ENCODE measurements around the gene PTPN11. TPM values are rescaled to one million over a fixed set of nuclear protein-coding genes. Genes with fewer than 3 reads are reported as not detected.

Gene PTPN11
- total and polyA plus RNA-seq, 2 of the 8 experiments (the other 6 are each of a cell fraction or from before 2014, with no cell fraction given), result 28.3 to 133 TPM

- TF ChIP-seq SIRT6 (IDR thresholded peaks at IDR 0.05; ENCODE audit: low read length) (no peak), TEAD4 (IDR thresholded peaks at IDR 0.05; ENCODE audit: low read depth, low read length) (no peak), RFX5 (IDR thresholded peaks at IDR 0.05; ENCODE audit: borderline replicate concordance, low read depth, low read length) (no peak), CREB1 (IDR thresholded peaks at IDR 0.05) (no peak), HDAC6 (IDR thresholded peaks at IDR 0.05; ENCODE audit: low read depth, low read length) (no peak), SIX5 (IDR thresholded peaks at IDR 0.05; ENCODE audit: low read depth, low read length) (no peak), SIN3A (conservative IDR thresholded peaks at IDR 0.05 in 1 of 2, IDR thresholded peaks at IDR 0.05 in 1 of 2; ENCODE audit: low read depth in 1 of 2, low read length in 2 of 2) (no peak), HDAC2 (IDR thresholded peaks at IDR 0.05; ENCODE audit: borderline replicate concordance in 1 of 2, low read depth in 2 of 2, low read length in 2 of 2) (no peak), SP2 (IDR thresholded peaks at IDR 0.05; ENCODE audit: low read length) (no peak)
- Histone ChIP-seq H3K9me3 (ENCODE audit: insufficient read depth in 2 of 2, low read depth in 1 of 2, low read length in 1 of 2) (no peaks in the 10 kb centered on the region), H2BK5ac (ENCODE audit: low read depth, low read length) (no peak overlapping the region), H2BK120ac (replicated peaks; ENCODE audit: low read depth, low read length) (no peak overlapping the region), H3K36me3 (ENCODE audit: control insufficient read depth in 2 of 4, insufficient read depth in 4 of 4, low read length in 3 of 4) (peaks cover 0 to 3% (median under 1%) of the 10 kb centered on the region in 4 experiments; a peak in 4 of 8 replicates), H3K4ac (replicated peaks; ENCODE audit: insufficient read length, low read depth, low read length) (no peak overlapping the region), H4K20me1 (replicated peaks in 1 of 2; ENCODE audit: control insufficient read depth in 1 of 2, insufficient read depth in 2 of 2, low read length in 2 of 2) (peaks cover 1 to 2% of the 10 kb centered on the region in 2 experiments), H3K4me3 (ENCODE audit: extremely low read depth in 1 of 4, insufficient read depth in 2 of 4, low read depth in 3 of 4, low read length in 4 of 4) (no peak overlapping the region), H3K9ac (replicated peaks in 1 of 4; ENCODE audit: extremely low read depth in 1 of 4, low read depth in 3 of 4, low read length in 3 of 4) (no peak overlapping the region), H3K79me2 (ENCODE audit: control insufficient read depth in 1 of 2, insufficient read depth in 2 of 2, low read length in 2 of 2) (no peaks in the 10 kb centered on the region; a peak in 1 of 4 replicates), H3K4me1 (replicated peaks in 1 of 4; ENCODE audit: control insufficient read depth in 3 of 4, insufficient read depth in 4 of 4, low read length in 3 of 4) (no peaks in the 10 kb centered on the region), H3K56ac (replicated peaks; ENCODE audit: insufficient read length, low read depth, low read length) (no peak overlapping the region), H2BK20ac (ENCODE audit: low read length) (no peak overlapping the region), H2BK12ac (ENCODE audit: low read depth, low read length) (no peak overlapping the region), H3K23ac (ENCODE audit: insufficient read length) (no peak overlapping the region), H2BK15ac (ENCODE audit: low read length) (no peak overlapping the region), H3K23me2 (ENCODE audit: low read depth, low read length) (no peaks in the 10 kb centered on the region), H4K8ac (ENCODE audit: extremely low read depth, insufficient read depth, low read length) (no peak overlapping the region), H3K27ac (ENCODE audit: low read depth, low read length) (no peak overlapping the region), H2AFZ (ENCODE audit: low read length) (no peak overlapping the region), H3K18ac (ENCODE audit: extremely low read depth, low read length) (no peak overlapping the region), H3K79me1 (ENCODE audit: low read depth, low read length) (no peaks in the 10 kb centered on the region; the same call in 1 of the 2 replicates), H3K27me3 (replicated peaks in 1 of 4; ENCODE audit: control insufficient read depth in 3 of 4, extremely low read depth in 1 of 4, insufficient read depth in 3 of 4, low read length in 3 of 4) (no peaks in the 10 kb centered on the region), H4K5ac (ENCODE audit: insufficient read length, low read depth, low read length) (no peak overlapping the region), H2AK5ac (ENCODE audit: low read depth, low read length) (no peak overlapping the region), H4K91ac (replicated peaks; ENCODE audit: insufficient read length, low read length) (no peak overlapping the region), H3K14ac (ENCODE audit: insufficient read length) (no peak overlapping the region), H3K4me2 (ENCODE audit: insufficient read depth in 1 of 2, low read depth in 2 of 2, low read length in 2 of 2) (no peak overlapping the region)
- ChIA-PET POLR2A (ENCODE audit: partially characterized antibody) (interaction anchor here (0.9 to 1.0 kb wide), 2 partner anchors 49 to 67 kb away, joined by 3 read pairs; no protein-coding TSS in a partner anchor), CTCF (ENCODE audit: partially characterized antibody) (interaction anchor here (0.7 to 1.9 kb wide), 5 partner anchors 10 to 634 kb away, joined by 3 to 8 read pairs (median 3); no protein-coding TSS in a partner anchor)
- 89% methylated on average over 2 of the region's 2 CpGs; no CpG with 5 or more reads in 1 of the 2 experiments for WGBS, 2 experiments (ENCODE audit: extremely low coverage in 1 of 2, insufficient coverage in 1 of 2, insufficient read length in 1 of 2, insufficient replicate concordance in 2 of 2, low coverage in 1 of 2, low lambda C conversion rate in 2 of 2, missing lambda C conversion rate in 1 of 2)
- DNase-seq (ENCODE audit: low read depth in 1 of 2, low spot score in 2 of 2) (no peak), FAIRE-seq (no peak)
These were observed 44.7 kb downstream of the PTPN11 start for GRCh38 chr12:112463478-112463877.
